ENCODE data around the gene RNF34. TPM values are rescaled to one million over a fixed set of nuclear protein-coding genes. Genes with fewer than 3 reads are reported as not detected.
A peak's percentile ranks its signal among the peaks of the same experiment; 100 is the strongest.
"Not testable (repeated sequence)": the region's sequence is repeated elsewhere in the genome, so short reads cannot be mapped to it uniquely, and the experiment has no call there.

Gene RNF34
- 39.5 TPM for total RNA-seq

GRCh38 chr12:121399391-121400331 lies at the start of gene RNF34:
RNF34 (plus strand) TSS chr12:121400118; CDS start chr12:121400213, 95 bp downstream.
- DNase-seq (ENCODE audit: low spot score) = peak; percentile 99
- intact Hi-C loops (cut with DNase I) = no loop called here
- peak; percentile 100 for ATAC-seq

GRCh38 chr12:121351820-121352681 lies 47.9 kb upstream of the RNF34 start, which contains the start of gene ANAPC5:
ANAPC5 (minus strand) TSS chr12:121352411; CDS start chr12:121352340, 71 bp downstream.
- DNase-seq (ENCODE audit: low spot score) (peak; percentile 92), ATAC-seq (peak; percentile 100)
- intact Hi-C loops (cut with DNase I) = no loop called here

GRCh38 chr12:121352682-121353018 lies 47.3 kb upstream of the RNF34 start:
- no peak for DNase-seq (ENCODE audit: low spot score)
- intact Hi-C loops (cut with DNase I) = no loop called here
- peak; percentile 79 for ATAC-seq

GRCh38 chr12:121355818-121356217 lies 44.1 kb upstream of the RNF34 start:
- intact Hi-C loops (cut with DNase I) = no loop called here
- no peak for DNase-seq (ENCODE audit: low spot score)
- ATAC-seq = no peak

GRCh38 chr12:121356657-121357056 lies 43.3 kb upstream of the RNF34 start:
- DNase-seq (ENCODE audit: low spot score) = no peak
- no peak for ATAC-seq
- intact Hi-C loops (cut with DNase I) = no loop called here

GRCh38 chr12:121357331-121357730 lies 42.6 kb upstream of the RNF34 start:
- DNase-seq (ENCODE audit: low spot score) = no peak
- intact Hi-C loops (cut with DNase I) = no loop called here
- no peak for ATAC-seq

- intact Hi-C loops (cut with DNase I) = no loop called here
- no peak for ATAC-seq
- DNase-seq (ENCODE audit: low spot score) = no peak
Observed at GRCh38 chr12:121358073-121358472, 41.8 kb upstream of the RNF34 start.

GRCh38 chr12:121364683-121365121 lies 35.2 kb upstream of the RNF34 start:
- ATAC-seq = no peak
- DNase-seq (ENCODE audit: low spot score) = no peak
- intact Hi-C loops (cut with DNase I) = no loop called here

- no peak for DNase-seq (ENCODE audit: low spot score)
- intact Hi-C loops (cut with DNase I) = no loop called here
- no peak for ATAC-seq
Observed at GRCh38 chr12:121365416-121366062, 34.4 kb upstream of the RNF34 start.

GRCh38 chr12:121366063-121366459 lies 33.9 kb upstream of the RNF34 start:
- DNase-seq (ENCODE audit: low spot score) (no peak), ATAC-seq (no peak)
- intact Hi-C loops (cut with DNase I) = no loop called here

- intact Hi-C loops (cut with DNase I) = no loop called here
- ATAC-seq (no peak), DNase-seq (ENCODE audit: low spot score) (no peak)
Observed at GRCh38 chr12:121371404-121371803, 28.5 kb upstream of the RNF34 start.

GRCh38 chr12:121373755-121374154 lies 26.2 kb upstream of the RNF34 start:
- DNase-seq (ENCODE audit: low spot score) = no peak
- ATAC-seq = no peak
- intact Hi-C loops (cut with DNase I) = no loop called here

- ATAC-seq; intact Hi-C loops (cut with DNase I); DNase-seq (ENCODE audit: low spot score): not testable (repeated sequence)
Observed at GRCh38 chr12:121374336-121374735, 25.6 kb upstream of the RNF34 start.

- DNase-seq (ENCODE audit: low spot score); ATAC-seq; intact Hi-C loops (cut with DNase I): not testable (repeated sequence)
Observed at GRCh38 chr12:121374945-121375584, 24.9 kb upstream of the RNF34 start.

- intact Hi-C loops (cut with DNase I) = no loop called here
- ATAC-seq = no peak
- no peak for DNase-seq (ENCODE audit: low spot score)
Observed at GRCh38 chr12:121376754-121377697, 22.9 kb upstream of the RNF34 start.

- peak; percentile 4 for DNase-seq (ENCODE audit: low spot score)
- ATAC-seq = no peak
- intact Hi-C loops (cut with DNase I) = no loop called here
Observed at GRCh38 chr12:121378736-121379135, 21.2 kb upstream of the RNF34 start.

- intact Hi-C loops (cut with DNase I) = no loop called here
- DNase-seq (ENCODE audit: low spot score) (no peak), ATAC-seq (no peak)
Observed at GRCh38 chr12:121379945-121380344, 20.0 kb upstream of the RNF34 start.

GRCh38 chr12:121383601-121384021 lies 16.3 kb upstream of the RNF34 start:
- intact Hi-C loops (cut with DNase I) = no loop called here
- ATAC-seq = no peak
- no peak for DNase-seq (ENCODE audit: low spot score)

Data from sciatic nerve (tissue), 2 donors.